Mononuclear cell (primary cell): Measurements from ENCODE around the gene SPATA45. TPM values are rescaled to one million over a fixed set of nuclear protein-coding genes. Genes with fewer than 3 reads are reported as not detected.
A peak's percentile ranks its signal among the peaks of the same experiment; 100 is the strongest.
"Not testable (repeated sequence)": the region's sequence is repeated elsewhere in the genome, so short reads cannot be mapped to it uniquely, and the experiment has no call there.

Experiments used
- H3K27me3 ChIP-seq: 2 replicates; pipeline ENCODE4 v1.6.0; 2011; ENCODE audit warnings: low read length, control low read depth; ENCODE audit not compliant: insufficient read depth
- H3K4me1 ChIP-seq: 2 replicates; pipeline ENCODE4 v1.5.1; 2011; ENCODE audit warnings: mild to moderate bottlenecking, low read length, control low read depth; ENCODE audit not compliant: insufficient read depth
- H3K4me3 ChIP-seq: 2 replicates; pipeline ENCODE4 v1.5.1; 2011; ENCODE audit warnings: mild to moderate bottlenecking, low read length, moderate library complexity
- H3K9me3 ChIP-seq: 2 replicates; pipeline ENCODE4 v1.5.1; 2011; ENCODE audit warnings: low read depth, mild to moderate bottlenecking, control low read depth, low read length
- total RNA-seq: library from RNA; depleted of rRNA; stranded (reverse); fragments of >200 nt; gene quantifications from one replicate; pipeline ENCODE4 v1.2.3, GENCODE V29; 2012

The SPATA45 gene
- total RNA-seq, result not detected

DNA sequence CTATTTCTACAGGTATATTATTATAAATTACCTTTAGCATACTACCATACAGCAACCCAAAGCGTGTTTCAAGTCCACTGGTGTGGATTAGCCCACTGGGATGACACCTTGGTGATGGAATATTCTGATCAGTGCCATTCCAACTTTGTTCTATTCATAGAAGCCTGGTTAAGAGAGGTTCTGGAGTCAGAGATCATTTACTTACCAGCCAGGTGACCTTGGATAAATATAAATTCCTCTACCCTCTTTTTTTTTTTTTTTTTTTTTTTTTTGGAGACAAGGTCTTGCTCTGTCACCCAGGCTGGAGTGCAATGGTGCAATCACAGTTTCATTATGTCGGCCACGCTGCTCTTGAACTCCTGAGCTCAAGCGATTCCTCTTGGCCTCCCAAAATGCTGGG, at the start of gene SPATA45:
Gene SPATA45, minus strand, starts transcription at position 101 of the 400 bp plus-strand sequence. CDS start 11,500 bp downstream, outside the sequence.
- Histone ChIP-seq H3K4me3 (no peak within 1 kb of the TSS), H3K9me3 (no peaks in the 10 kb centered on the region), H3K27me3 (no peaks in the 10 kb centered on the region), H3K4me1 (no peaks in the 10 kb centered on the region)

DNA sequence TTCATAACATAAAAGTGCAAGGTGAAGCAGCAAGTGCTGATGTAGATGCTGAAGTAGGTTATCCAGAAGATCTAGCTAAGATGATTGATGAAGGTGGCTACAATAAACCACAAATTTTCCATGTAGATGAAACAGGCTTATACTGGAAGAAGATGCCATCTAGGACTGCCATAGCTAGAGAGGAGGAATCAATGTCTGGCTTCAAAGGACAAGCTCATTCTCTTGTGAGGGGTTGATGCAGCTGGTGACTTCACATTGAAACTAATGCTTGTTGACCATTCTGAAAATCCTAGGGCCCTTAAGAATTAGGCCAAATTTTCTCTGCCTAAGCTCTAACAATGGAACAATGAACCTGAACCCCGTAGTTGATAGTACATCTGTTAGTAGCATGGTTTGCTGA, 44.7 kb upstream of the SPATA45 start:
- Histone ChIP-seq H3K4me1 (no peaks in the 10 kb centered on the region), H3K27me3 (no peaks in the 10 kb centered on the region), H3K4me3 (no peak overlapping the region), H3K9me3 (no peaks in the 10 kb centered on the region)

DNA sequence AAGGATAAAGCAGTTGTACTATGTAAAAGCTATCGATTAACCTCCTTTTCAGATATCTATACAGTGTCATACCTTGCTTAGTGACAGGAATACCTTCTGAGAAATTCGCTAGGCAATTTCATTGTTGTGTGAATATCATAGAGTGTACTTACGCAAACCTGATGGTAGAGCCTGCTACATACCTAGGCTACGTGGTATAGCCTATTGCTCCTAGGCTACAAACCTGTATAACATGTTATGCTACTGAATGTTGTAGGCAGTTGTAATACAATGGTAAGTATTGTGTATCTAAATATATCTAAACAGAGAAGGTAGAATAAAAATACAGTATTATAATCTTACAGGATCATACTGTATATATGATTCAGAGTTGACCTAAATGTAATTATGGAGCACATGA, 37.1 kb upstream of the SPATA45 start:
- no peaks in the 10 kb centered on the region for H3K9me3 ChIP-seq
- no peaks in the 10 kb centered on the region for H3K27me3 ChIP-seq
- no peak overlapping the region for H3K4me3 ChIP-seq
- no peaks in the 10 kb centered on the region for H3K4me1 ChIP-seq

DNA sequence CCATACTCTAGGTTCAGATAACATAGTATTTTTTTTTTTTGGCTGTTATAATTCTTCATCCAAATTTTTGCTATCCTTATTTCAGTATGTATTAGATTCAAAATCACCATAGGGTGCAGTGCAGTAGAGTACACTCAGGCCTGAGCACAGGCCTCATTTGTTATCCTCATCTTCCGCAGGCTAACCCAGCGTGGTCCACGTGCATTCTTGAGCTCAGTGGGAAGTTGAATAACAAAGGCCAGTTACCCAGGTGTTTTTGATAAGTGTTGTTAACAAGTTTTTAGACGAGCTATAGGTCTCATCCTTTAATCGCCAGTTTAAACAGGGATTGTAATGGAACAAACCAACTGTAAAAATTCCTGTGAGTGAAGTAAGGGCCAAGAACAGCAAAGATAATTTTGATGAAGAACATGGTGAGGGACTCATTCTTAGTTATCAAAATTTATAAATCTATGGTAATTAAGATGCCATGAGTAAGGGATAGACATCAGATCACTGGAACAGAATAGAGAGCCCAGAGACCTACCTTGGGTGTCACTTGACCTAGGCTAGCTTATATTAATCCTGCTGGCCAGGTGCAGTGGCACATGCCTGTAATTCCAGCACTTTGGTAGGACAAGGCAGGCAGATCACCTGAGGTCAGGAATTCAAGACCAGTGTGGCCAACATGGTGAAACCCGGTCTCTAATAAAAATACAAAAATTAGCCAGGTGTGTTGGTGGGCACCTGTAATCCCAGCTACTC, 32.7 kb upstream of the SPATA45 start:
- Histone ChIP-seq H3K4me3 (no peak overlapping the region), H3K4me1 (no peaks in the 10 kb centered on the region), H3K9me3 (no peaks in the 10 kb centered on the region), H3K27me3 (no peaks in the 10 kb centered on the region)

DNA sequence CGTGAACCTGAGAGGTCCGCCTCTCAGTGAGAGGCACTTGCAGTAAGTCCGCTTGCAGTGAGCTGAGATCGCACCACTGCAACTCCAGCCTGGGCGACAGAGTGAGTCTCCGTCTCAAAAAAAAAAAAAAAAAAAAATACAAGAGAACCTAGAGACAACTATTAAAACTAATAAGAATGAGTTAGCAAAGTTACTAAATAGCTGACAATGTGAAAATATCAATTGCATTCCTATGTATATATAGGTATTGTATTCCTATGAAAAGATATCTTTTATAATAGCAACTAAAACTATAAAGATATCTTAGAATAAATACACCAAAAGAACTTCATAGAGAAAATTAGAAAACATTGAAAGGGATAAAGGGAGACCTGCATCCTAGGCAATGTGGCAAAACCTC, 31.0 kb upstream of the SPATA45 start:
- Histone ChIP-seq H3K4me3 (no peak overlapping the region), H3K4me1 (no peaks in the 10 kb centered on the region), H3K27me3 (no peaks in the 10 kb centered on the region), H3K9me3 (no peaks in the 10 kb centered on the region)

DNA sequence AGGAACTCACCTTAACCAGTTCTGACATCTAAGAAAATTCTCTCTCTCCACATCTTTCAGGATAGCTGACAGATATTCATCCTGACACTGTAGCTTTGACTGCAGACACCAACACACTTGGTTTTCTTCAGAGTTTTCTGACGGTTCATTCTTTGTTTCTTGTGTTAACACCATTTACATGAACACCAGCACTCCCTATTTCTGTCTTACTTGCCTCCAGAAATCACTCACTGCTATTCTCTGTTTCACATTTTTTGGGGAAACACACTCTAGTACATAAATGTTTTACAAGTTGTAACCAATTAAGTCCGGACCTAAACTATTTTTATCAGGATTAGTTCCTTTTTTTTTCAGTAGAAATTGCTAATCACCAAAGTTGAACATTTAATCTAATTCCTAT, 26.1 kb upstream of the SPATA45 start:
- Histone ChIP-seq H3K4me1 (no peaks in the 10 kb centered on the region), H3K9me3 (no peaks in the 10 kb centered on the region), H3K27me3 (no peaks in the 10 kb centered on the region), H3K4me3 (no peak overlapping the region)

DNA sequence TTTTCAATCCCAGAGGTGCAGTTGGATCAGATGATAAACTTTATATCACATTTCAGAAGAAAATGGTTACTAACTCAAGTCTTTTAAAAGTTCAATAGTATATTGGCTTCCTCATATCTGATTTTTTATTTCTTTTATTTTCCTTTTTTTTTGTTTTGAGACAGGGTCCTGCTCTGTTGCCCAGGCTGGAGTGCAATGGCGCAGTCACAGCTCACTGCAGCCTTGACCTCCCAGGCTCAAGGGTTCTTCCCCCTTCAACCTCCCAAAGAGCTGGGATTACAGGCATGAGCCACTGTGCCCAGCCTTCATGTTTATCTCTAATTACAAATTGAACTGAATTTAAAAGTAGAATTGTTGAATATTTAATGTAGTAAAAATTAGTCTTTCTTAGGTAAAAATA, 24.5 kb upstream of the SPATA45 start:
- Histone ChIP-seq H3K27me3 (no peaks in the 10 kb centered on the region), H3K9me3 (no peaks in the 10 kb centered on the region), H3K4me3 (no peak overlapping the region), H3K4me1 (no peaks in the 10 kb centered on the region)

DNA sequence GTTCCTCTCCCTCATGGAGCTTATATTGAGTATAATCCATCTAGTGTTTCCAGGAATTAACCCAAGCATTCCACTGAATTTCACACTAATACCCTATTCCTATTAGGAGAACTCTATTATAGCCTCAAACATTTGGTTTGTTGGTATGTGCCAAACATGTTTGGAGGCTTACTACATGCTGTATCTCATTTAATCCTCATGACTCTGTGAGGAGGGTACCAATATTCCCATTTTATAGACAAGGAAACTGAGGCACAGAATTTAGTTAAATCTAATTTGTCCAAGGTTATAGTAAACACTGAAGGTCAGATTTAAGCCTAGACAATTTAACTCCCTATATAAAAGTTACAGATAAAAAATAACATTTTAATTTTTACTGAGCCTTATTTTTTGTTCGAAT, 19.7 kb upstream of the SPATA45 start:
- H3K4me3 ChIP-seq, result no peak overlapping the region
- H3K9me3 ChIP-seq, result no peaks in the 10 kb centered on the region
- H3K4me1 ChIP-seq, result peaks cover under 1% of the 10 kb centered on the region
- H3K27me3 ChIP-seq, result no peaks in the 10 kb centered on the region

DNA sequence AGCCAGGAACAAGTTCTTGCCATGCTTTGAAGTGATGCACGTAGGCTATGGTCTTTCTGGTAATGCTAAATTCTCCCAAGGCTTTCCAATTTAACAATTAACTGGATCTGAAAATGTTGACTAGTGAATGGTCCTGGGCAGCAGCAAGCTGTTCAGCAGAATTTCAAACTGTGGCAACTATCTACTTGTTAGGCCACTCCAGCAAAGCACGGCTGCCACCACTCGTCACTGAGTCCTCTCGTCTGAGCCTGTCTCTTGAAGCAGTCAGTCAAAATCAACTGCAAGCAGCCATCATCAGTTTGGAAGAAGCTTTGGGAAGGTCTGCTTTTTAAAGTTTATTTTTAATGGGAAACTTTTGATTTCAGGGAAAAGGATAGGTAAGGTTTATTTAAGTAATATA, 16.8 kb upstream of the SPATA45 start:
- H3K9me3 ChIP-seq, result no peaks in the 10 kb centered on the region
- H3K4me3 ChIP-seq, result no peak overlapping the region
- peaks cover 28% of the 10 kb centered on the region for H3K4me1 ChIP-seq
- no peaks in the 10 kb centered on the region for H3K27me3 ChIP-seq

DNA sequence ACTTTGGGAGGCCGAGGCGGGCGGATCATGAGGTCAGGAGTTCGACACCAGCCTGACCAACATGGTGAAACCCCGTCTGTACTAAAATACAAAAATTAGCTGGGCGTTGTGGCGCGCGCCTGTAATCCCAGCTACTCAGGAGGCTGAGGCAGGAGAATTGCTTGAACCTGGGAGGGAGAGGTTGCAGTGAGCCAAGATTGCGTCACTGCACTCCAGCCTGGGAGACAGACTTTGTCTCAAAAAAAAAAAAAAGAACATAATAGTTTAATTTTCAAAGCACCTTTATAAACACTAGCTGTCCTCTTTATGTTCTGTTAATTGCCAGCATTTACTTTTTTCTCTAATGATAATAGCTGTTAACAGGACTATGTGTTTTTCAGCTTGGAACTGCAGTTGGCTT, 15.9 kb upstream of the SPATA45 start:
- H3K27me3 ChIP-seq, H3K4me3 ChIP-seq, H3K9me3 ChIP-seq: not testable (repeated sequence)
- peaks cover 35% of the 10 kb centered on the region for H3K4me1 ChIP-seq

DNA sequence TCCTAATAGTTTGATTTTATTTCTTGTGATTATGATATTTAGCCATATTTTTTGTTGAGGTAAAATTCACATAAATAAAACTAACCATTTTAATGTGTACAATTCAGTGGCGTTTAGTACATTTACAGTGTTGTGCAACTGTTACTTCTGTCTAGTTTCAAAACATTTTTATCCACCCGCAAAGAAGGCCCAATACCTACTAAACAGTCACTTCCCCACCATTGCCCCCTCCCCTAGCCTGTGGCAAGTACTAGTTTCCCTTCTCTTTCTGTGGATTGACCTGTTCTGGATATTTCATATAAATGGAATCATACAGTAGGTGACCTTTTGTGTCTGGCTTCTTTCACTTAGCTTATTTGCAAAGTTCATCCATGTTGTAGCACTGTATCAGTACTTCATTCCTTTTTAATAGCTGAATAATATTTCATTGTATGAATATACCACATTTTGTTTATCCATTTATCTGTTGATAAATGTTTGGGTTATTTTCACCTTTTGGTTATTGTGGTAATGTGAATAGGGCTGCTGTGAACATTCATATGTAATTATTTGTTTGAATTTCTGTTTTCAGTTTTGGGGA, 14.8 kb upstream of the SPATA45 start:
- Histone ChIP-seq H3K4me1 (peaks cover 40% of the 10 kb centered on the region), H3K27me3 (no peaks in the 10 kb centered on the region), H3K9me3 (no peaks in the 10 kb centered on the region), H3K4me3 (no peak overlapping the region)

DNA sequence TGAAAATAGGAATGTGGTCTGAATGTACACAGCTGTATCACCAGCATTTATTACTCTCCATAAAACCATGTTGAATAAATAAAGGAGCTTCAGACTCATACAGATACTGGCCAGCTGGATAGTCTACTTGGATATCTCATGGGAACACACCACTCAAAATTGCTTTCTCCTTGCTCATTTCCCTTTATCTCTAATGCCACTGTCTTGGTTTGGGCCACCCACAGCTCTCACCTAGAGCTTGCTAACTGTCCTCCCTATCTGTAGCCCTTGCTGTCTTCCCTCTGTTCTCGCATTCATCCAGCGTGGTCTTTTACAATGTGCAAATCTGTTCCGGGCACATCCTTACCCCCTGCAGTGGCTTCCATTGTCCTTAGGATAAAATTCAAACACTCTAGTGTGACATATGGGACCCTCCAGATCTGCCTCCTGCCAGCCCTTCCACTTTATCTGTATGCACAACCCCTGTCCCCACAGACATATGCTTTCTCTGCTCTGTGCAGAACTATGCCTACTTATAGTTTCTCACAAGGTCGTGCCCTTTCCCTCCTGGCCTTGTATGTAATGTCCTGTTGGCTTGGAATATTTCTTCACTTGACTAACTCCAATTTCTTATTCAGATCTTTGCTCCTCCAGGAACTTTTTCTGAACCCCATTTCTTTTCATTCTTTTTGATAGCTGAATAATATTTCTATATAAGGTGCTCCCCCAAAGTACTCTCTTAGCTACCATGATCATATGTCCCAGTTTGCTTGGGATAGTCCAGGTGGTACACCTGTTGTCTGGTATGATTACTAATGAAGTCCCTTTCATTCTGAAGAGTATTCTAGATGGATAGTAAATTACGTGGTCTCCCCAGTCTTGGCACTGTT, 13.5 kb upstream of the SPATA45 start:
- Histone ChIP-seq H3K27me3 (no peaks in the 10 kb centered on the region), H3K4me1 (peaks cover 48% of the 10 kb centered on the region), H3K9me3 (no peaks in the 10 kb centered on the region), H3K4me3 (no peak overlapping the region)

DNA sequence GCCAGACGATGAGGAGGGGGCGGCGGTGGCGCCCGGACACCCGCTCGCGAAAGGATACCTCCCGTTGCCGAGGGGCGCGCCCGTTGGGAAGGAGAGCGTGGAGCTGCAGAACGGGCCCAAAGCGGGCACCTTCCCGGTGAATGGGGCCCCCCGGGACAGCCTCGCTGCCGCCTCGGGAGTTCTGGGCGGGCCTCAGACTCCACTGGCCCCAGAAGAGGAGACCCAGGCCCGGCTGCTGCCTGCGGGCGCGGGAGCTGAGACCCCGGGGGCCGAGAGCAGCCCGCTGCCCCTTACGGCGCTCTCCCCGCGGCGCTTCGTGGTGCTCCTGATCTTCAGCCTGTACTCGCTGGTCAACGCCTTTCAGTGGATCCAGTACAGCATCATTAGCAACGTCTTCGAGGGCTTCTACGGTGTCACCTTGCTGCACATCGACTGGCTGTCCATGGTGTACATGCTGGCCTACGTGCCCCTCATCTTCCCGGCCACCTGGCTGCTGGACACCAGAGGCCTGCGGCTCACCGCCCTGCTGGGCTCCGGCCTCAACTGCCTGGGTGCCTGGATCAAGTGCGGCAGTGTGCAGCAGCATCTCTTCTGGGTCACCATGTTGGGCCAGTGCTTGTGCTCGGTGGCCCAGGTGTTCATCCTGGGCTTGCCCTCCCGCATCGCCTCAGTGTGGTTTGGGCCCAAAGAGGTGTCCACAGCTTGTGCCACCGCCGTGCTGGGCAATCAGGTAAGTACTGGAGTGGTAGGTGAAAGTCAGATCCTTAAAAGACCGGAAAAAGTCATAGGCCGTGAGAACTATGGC, 11.2 kb upstream of the SPATA45 start:
- H3K4me1 ChIP-seq, result peaks cover 48% of the 10 kb centered on the region
- peak overlapping the region; percentile 78 for H3K4me3 ChIP-seq
- H3K9me3 ChIP-seq, result no peaks in the 10 kb centered on the region
- no peaks in the 10 kb centered on the region for H3K27me3 ChIP-seq

DNA sequence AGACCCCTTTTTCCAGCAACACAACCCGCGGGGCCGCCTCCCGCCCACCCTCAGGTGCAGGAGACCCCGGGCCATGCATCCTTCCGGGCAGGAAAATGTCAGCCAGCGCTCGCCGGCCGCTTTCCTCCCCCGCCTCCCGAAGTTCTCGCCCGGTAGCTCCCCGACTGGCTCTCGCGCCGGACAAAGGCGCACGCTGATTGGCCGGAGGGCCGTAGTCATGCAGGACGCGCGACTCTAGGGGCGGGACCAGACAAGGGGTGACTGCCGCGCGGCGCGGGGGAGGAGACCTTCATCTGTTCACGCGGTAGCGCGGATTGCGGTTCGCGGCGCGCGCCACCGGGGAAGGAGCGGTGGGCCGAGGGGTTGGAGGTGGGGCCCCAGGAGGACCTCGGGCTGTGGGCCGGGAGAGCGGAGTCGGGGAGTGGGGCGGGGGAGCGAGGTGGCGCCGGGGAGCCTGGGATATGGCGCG, 10.6 kb upstream of the SPATA45 start, which contains the start of gene FLVCR1:
Gene FLVCR1, plus strand, starts transcription at position 284 of the 469 bp plus-strand sequence. Its CDS starts 178 bp downstream, at position 462.
- H3K27me3 ChIP-seq, result no peaks in the 10 kb centered on the region
- peaks cover 48% of the 10 kb centered on the region for H3K4me1 ChIP-seq
- H3K4me3 ChIP-seq, result peak within 1 kb of the TSS; percentile 78
- no peaks in the 10 kb centered on the region for H3K9me3 ChIP-seq
